Thoracic aorta (tissue), 2 donors: Measurements from ENCODE around the gene TRAF6. TPM values are rescaled to one million over a fixed set of nuclear protein-coding genes. Genes with fewer than 3 reads are reported as not detected.

ENCODE experiments used
- ATAC-seq: fragments of 150-250 bp; one replicate; pipeline ENCODE4 v1.8.0; 2017; ENCODE audit warnings: low read depth; ENCODE audit not compliant: insufficient number of reproducible peaks, low FRiP score
- DNase-seq: peaks from one replicate; pipeline ENCODE4 v3.0.0-alpha.2; 2020; ENCODE audit warnings: low spot score
- H3K27ac ChIP-seq, 2 donors: fragments of 200-600 bp; sonication (generic); 1 replicate in 1 of 2; 2 replicates in 1 of 2; pipeline ENCODE4 v1.5.1; 2016; ENCODE audit warnings: mild to moderate bottlenecking in 2 of 2, moderate library complexity in 2 of 2
- H3K27me3 ChIP-seq: fragments of 200-600 bp; sonication (generic); replicated peaks from 2 replicates; pipeline ENCODE4 v1.6.0; 2016; ENCODE audit warnings: mild to moderate bottlenecking; ENCODE audit not compliant: insufficient read depth
- H3K36me3 ChIP-seq: fragments of 200-600 bp; sonication (generic); one replicate; pipeline ENCODE4 v1.5.1; 2016
- H3K4me1 ChIP-seq, 2 donors: fragments of 200-600 bp; sonication (generic); 1 replicate in 1 of 2; 2 replicates in 1 of 2; pipeline versions ENCODE4 v1.5.1 to v1.6.0; 2016; ENCODE audit warnings: low read depth in 2 of 2, mild to moderate bottlenecking in 1 of 2; ENCODE audit not compliant: control insufficient read depth in 1 of 2
- H3K4me3 ChIP-seq: fragments of 200-600 bp; sonication (generic); 2 replicates; pipeline ENCODE4 v1.5.1; 2016; ENCODE audit warnings: mild to moderate bottlenecking
- H3K9me3 ChIP-seq: fragments of 200-600 bp; sonication (generic); 2 replicates; pipeline ENCODE4 v1.5.1; 2016
- total RNA-seq, 2 donors: library from RNA; depleted of rRNA; stranded (reverse); fragments of >200 nt; gene quantifications; one replicate each; pipeline versions ENCODE4 v1.1.0 to v1.2.3, GENCODE V29; 2016
- TF ChIP-seq, protein P1 (sequence below): fragments of 200-600 bp; sonication (generic); IDR thresholded peaks from one replicate; pipeline ENCODE4 v1.5.1; 2019; ENCODE audit warnings: antibody characterized with exemption

TRAF6 gene
- total RNA-seq, 2 donors from 2014 or later: 18.0 to 18.3 TPM

DNA sequence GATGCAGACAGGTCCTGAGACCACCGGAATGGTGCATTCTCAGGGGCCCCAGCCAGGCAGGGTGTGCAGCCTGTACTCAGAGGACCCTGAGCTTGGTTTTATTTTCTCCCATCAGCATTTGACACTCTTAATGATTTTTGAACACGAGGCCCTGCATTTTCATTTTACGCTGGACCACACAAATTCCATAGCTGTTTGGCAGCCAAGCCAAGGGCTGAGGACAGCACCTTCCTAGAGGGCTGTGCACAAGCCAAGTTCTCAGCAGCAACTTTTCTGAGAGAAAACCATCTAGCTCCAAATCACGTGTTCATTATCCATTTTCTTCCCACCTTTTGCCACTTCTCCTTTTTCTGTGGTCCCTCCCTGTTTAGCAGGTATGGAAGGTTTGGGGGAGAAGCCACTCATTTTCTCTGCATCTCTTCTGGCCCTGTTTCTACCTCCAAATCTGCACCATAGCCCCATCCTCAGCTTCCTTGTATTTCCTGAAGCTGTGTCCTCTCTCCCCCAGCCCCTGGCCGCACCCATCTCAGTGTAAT, 60.4 kb downstream of the TRAF6 start:
- no peak for DNase-seq
- Histone ChIP-seq H3K27ac (no peak overlapping the region), H3K4me1 (peaks cover 15 to 59% of the 10 kb centered on the region in 2 donors), H3K9me3 (no peaks in the 10 kb centered on the region), H3K36me3 (no peaks in the 10 kb centered on the region), H3K27me3 (no peaks in the 10 kb centered on the region), H3K4me3 (peak overlapping the region; percentile 40)
- TF ChIP-seq, protein P1, sequence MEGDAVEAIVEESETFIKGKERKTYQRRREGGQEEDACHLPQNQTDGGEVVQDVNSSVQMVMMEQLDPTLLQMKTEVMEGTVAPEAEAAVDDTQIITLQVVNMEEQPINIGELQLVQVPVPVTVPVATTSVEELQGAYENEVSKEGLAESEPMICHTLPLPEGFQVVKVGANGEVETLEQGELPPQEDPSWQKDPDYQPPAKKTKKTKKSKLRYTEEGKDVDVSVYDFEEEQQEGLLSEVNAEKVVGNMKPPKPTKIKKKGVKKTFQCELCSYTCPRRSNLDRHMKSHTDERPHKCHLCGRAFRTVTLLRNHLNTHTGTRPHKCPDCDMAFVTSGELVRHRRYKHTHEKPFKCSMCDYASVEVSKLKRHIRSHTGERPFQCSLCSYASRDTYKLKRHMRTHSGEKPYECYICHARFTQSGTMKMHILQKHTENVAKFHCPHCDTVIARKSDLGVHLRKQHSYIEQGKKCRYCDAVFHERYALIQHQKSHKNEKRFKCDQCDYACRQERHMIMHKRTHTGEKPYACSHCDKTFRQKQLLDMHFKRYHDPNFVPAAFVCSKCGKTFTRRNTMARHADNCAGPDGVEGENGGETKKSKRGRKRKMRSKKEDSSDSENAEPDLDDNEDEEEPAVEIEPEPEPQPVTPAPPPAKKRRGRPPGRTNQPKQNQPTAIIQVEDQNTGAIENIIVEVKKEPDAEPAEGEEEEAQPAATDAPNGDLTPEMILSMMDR: no peak
- no peak for ATAC-seq

DNA sequence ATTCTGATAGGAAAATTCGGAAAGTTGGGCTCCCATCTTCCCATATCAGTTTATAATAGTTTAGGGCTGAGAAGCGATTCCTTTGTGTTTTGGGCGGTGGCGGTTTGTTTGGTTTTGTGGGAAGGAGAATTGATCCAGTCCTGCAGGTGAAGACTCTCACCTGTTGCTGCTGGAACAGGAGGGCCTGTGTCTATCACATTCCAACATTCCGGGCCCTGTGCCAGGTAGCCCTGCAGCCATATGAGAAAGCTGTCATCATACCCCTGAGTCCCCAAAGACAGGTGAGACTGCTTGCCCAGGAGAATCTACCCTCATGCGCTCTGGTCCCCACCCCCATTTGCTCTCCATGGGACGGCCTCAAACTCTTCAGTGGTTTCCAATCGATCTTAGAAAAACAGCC, 62.1 kb downstream of the TRAF6 start:
- ATAC-seq: no peak
- TF ChIP-seq, protein P1: no peak
- no peak overlapping the region for H3K27ac ChIP-seq
- no peaks in the 10 kb centered on the region for H3K36me3 ChIP-seq
- DNase-seq: no peak
- no peak overlapping the region for H3K4me3 ChIP-seq
- no peaks in the 10 kb centered on the region for H3K9me3 ChIP-seq
- peaks cover 15 to 42% of the 10 kb centered on the region in 2 donors for H3K4me1 ChIP-seq
- H3K27me3 ChIP-seq: no peaks in the 10 kb centered on the region

DNA sequence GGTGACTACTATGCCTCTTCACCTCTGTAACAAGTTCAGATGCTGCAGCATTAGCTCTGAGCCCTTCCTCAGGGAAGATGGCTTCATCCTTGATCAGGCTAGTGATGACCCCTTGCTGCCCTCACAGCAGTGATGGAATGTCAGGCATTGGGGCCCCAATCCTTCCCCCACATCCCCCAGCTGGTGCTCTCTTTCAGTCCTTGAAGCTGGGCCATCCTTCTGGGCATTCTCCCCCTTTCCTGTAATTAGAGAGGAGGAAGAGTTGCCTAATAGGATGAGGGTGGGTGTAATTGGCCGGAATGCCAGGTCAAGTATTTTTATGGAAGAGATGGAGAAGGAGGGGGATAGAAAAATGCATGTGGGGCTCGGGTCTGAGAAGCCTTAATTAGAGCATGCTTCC, 62.6 kb downstream of the TRAF6 start:
- no peaks in the 10 kb centered on the region for H3K9me3 ChIP-seq
- no peak overlapping the region for H3K4me3 ChIP-seq
- TF ChIP-seq, protein P1: no peak

DNA sequence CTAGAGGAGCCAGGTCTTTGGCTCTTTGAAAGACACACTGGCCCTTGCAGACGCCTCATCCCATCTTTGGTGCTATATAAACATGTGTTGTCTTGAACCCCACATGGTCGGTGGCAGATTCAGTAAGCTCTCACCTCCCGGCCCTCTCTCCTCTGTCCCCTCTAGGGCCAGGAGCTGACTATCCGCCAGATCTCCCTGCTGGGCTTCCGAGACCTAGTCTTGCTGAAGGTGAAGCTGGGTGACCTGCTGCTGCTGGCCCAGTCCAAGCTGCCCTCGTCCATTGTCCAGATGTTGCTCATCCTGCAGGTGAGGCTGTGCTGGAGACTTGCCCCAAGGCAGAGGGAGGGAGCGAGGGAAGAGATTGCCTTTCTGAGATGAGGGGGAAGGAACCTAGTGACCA, 63.9 kb downstream of the TRAF6 start:
- peaks cover 5 to 24% of the 10 kb centered on the region in 2 donors for H3K4me1 ChIP-seq
- DNase-seq (no peak), ATAC-seq (no peak)
- no peaks in the 10 kb centered on the region for H3K27me3 ChIP-seq
- no peaks in the 10 kb centered on the region for H3K36me3 ChIP-seq
- TF ChIP-seq, protein P1: no peak
- H3K4me3 ChIP-seq: no peak overlapping the region
- no peaks in the 10 kb centered on the region for H3K9me3 ChIP-seq
- H3K27ac ChIP-seq: no peak overlapping the region

More for the DNA sequence above, 62.6 kb downstream of the TRAF6 start:
- ATAC-seq (no peak), DNase-seq (no peak)
- Histone ChIP-seq H3K27me3 (no peaks in the 10 kb centered on the region), H3K36me3 (no peaks in the 10 kb centered on the region), H3K4me1 (peaks cover 10 to 38% of the 10 kb centered on the region in 2 donors), H3K27ac (no peak overlapping the region)

DNA sequence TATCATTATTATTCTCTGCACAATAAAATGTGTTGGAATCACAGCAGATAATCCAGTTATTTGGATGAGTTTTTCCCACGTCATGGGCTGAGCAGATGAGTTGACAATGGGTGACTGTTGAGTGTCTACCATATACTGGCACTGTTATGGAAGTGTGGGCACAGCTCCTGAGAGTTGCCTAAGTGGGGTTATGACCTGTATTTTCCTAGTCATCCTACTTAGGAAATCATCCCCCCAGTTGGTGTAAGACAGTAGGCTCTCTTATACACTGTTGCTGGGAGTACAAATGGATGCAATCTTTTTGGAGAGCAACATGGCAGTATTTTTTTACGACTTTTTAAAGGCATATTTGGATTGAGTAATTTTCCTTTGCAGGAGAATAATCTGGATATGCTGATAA, 66.4 kb downstream of the TRAF6 start:
- no peaks in the 10 kb centered on the region for H3K9me3 ChIP-seq
- no peak overlapping the region for H3K4me3 ChIP-seq
- DNase-seq: no peak
- TF ChIP-seq, protein P1: no peak
- H3K36me3 ChIP-seq: no peaks in the 10 kb centered on the region
- no peak overlapping the region for H3K27ac ChIP-seq
- ATAC-seq: no peak
- no peaks in the 10 kb centered on the region for H3K27me3 ChIP-seq
- no peaks in the 10 kb centered on the region for H3K4me1 ChIP-seq
